Activated naive CD4-positive, alpha-beta T cell treated with anti-CD3 and anti-CD28 coated beads, Interleukin-2, amount 10 ng/mL, durations not matched to agents 7 days and 5 days (primary cell): ENCODE results near the gene SRGAP1.
"Not testable (repeated sequence)": the region's sequence is repeated elsewhere in the genome, so short reads cannot be mapped to it uniquely, and the experiment has no call there.

Experiments used
- CTCF ChIA-PET: fragments of 350-600 bp; sonication (Branson Sonifier 250); formaldehyde crosslinking; loops from one replicate; lab custom pipeline; 2021; ENCODE audit warnings: antibody characterized with exemption; lab: Charles Lee
- DNase-seq: peaks from one replicate; pipeline ENCODE4 v3.0.0-alpha.2; 2020
- H3K27ac Mint-ChIP-seq: one replicate; pipeline ENCODE4 v1.8.0; 2021; ENCODE audit warnings: mild to moderate bottlenecking, moderate library complexity, mixed read lengths
- H3K27me3 Mint-ChIP-seq: one replicate; pipeline ENCODE4 v1.8.0; 2021; ENCODE audit warnings: mild to moderate bottlenecking, mixed read lengths
- H3K36me3 Mint-ChIP-seq: one replicate; pipeline ENCODE4 v1.8.0; 2021; ENCODE audit warnings: mixed read lengths
- H3K4me1 Mint-ChIP-seq: one replicate; pipeline ENCODE4 v1.8.0; 2021; ENCODE audit warnings: mixed read lengths
- H3K4me3 Mint-ChIP-seq: one replicate; pipeline ENCODE4 v1.8.0; 2021; ENCODE audit warnings: mild to moderate bottlenecking, moderate library complexity, mixed read lengths
- H3K9me3 Mint-ChIP-seq: one replicate; pipeline ENCODE4 v1.8.0; 2021; ENCODE audit warnings: mixed read lengths

SRGAP1 gene

GRCh38 chr12:64029013-64029857 is 184.7 kb downstream of the SRGAP1 start:
- H3K27ac Mint-ChIP-seq = no peak overlapping the region
- CTCF ChIA-PET = no interaction called here
- H3K4me1 Mint-ChIP-seq = no peaks in the 10 kb centered on the region
- no peaks in the 10 kb centered on the region for H3K36me3 Mint-ChIP-seq
- H3K4me3 Mint-ChIP-seq = no peak overlapping the region
- no peak for DNase-seq
- no peaks in the 10 kb centered on the region for H3K9me3 Mint-ChIP-seq
- H3K27me3 Mint-ChIP-seq = peaks cover 4% of the 10 kb centered on the region

DNA sequence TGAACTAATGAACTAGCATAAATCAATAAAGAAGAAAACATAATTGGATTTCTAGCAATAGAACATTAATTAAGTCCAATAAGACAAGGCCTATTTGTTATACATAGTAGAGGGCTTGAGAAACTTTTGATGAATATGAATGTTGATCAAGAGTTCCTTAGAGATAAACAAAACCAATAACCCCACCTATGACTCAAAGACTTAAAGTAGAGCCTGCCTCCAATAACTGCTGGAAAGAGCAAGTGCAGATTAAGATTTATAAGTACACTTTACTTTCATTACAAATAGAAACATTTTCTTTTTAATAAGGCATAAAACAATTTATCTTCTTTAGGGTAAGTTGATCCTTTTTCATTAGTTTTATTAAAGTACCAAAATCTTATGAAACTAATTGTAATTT is 185.7 kb downstream of the SRGAP1 start:
- no peaks in the 10 kb centered on the region for H3K4me1 Mint-ChIP-seq
- no peaks in the 10 kb centered on the region for H3K36me3 Mint-ChIP-seq
- no peak for DNase-seq
- CTCF ChIA-PET = no interaction called here
- H3K9me3 Mint-ChIP-seq = no peaks in the 10 kb centered on the region
- H3K4me3 Mint-ChIP-seq = no peak overlapping the region
- no peak overlapping the region for H3K27ac Mint-ChIP-seq
- peaks cover 4% of the 10 kb centered on the region for H3K27me3 Mint-ChIP-seq

GRCh38 chr12:64034056-64034455 is 189.6 kb downstream of the SRGAP1 start:
- H3K27ac Mint-ChIP-seq, H3K4me3 Mint-ChIP-seq, CTCF ChIA-PET, H3K27me3 Mint-ChIP-seq, H3K36me3 Mint-ChIP-seq, H3K4me1 Mint-ChIP-seq, H3K9me3 Mint-ChIP-seq, DNase-seq: not testable (repeated sequence)

- CTCF ChIA-PET = no interaction called here
- no peak overlapping the region for H3K27ac Mint-ChIP-seq
Observed at GRCh38 chr12:64034901-64035576, 190.5 kb downstream of the SRGAP1 start.

DNA sequence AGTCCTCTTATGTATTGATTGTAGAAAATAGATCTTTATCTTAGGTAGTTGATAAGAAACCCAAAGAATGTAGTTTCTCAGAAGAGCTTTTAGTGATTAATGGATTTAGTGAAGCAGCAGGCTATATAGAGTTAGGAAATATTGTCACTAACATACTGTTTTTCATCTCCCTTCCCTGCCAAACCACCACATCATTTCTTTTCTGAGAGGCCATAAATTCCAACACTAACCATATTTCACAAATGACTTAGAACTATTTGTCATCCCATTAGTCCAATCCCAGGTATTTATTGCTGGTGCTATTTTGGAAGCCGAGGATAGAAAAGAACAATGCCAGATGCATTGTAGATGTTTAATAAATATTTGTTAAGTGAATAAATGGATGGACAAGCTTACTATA is 191.9 kb downstream of the SRGAP1 start:
- no peaks in the 10 kb centered on the region for H3K27me3 Mint-ChIP-seq
- H3K9me3 Mint-ChIP-seq = no peaks in the 10 kb centered on the region
- no peak for DNase-seq
- H3K36me3 Mint-ChIP-seq = no peaks in the 10 kb centered on the region
- no peak overlapping the region for H3K4me3 Mint-ChIP-seq
- no peaks in the 10 kb centered on the region for H3K4me1 Mint-ChIP-seq
- H3K27ac Mint-ChIP-seq = no peak overlapping the region
- CTCF ChIA-PET = no interaction called here

More at GRCh38 chr12:64034901-64035576, 190.5 kb downstream of the SRGAP1 start:
- Mint-ChIP-seq H3K4me3 (no peak overlapping the region), H3K4me1 (no peaks in the 10 kb centered on the region), H3K27me3 (no peaks in the 10 kb centered on the region), H3K36me3 (no peaks in the 10 kb centered on the region), H3K9me3 (no peaks in the 10 kb centered on the region)
- no peak for DNase-seq

DNA sequence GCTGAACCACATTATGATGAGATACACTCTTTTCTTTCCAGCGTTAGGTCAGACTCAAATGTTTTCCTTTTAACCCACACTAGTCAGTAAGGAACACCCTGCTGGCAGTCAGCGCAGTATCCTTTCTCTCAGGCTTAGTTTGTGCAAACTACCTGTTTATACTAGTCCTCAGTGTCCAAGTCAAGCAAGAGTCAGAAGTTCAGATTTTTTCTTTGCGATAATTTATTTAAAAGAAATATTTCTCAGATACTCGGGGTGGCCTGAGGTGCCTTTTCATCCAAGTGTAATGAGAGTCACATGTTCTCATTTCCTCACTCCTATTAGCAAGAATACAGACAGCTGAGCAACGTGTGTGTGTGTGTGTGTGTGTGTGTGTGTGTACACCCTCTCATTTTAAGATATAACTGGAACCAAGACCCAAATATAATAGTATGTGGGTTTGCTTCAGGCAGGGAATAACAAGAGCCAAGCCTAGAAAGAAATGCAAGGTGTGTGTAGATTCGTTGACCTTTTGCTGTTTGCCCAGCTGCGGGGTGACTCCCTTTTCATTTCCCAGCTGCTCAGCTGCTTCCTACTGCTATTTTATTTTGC is 194.9 kb downstream of the SRGAP1 start:
- H3K36me3 Mint-ChIP-seq = no peaks in the 10 kb centered on the region

GRCh38 chr12:64042911-64043310 is 198.4 kb downstream of the SRGAP1 start:
- Mint-ChIP-seq H3K4me1 (no peaks in the 10 kb centered on the region), H3K27me3 (no peaks in the 10 kb centered on the region), H3K27ac (no peak overlapping the region), H3K4me3 (no peak overlapping the region), H3K36me3 (no peaks in the 10 kb centered on the region), H3K9me3 (no peaks in the 10 kb centered on the region)
- CTCF ChIA-PET = no interaction called here
- no peak for DNase-seq

More for the DNA sequence above, 194.9 kb downstream of the SRGAP1 start:
- Mint-ChIP-seq H3K27ac (no peak overlapping the region), H3K27me3 (no peaks in the 10 kb centered on the region), H3K4me3 (no peak overlapping the region), H3K9me3 (no peaks in the 10 kb centered on the region), H3K4me1 (no peaks in the 10 kb centered on the region)
- no peak for DNase-seq
- CTCF ChIA-PET = interaction anchor here (0.8 kb wide), 1 partner anchor 15 kb away, joined by 3 read pairs; no protein-coding TSS in a partner anchor

DNA sequence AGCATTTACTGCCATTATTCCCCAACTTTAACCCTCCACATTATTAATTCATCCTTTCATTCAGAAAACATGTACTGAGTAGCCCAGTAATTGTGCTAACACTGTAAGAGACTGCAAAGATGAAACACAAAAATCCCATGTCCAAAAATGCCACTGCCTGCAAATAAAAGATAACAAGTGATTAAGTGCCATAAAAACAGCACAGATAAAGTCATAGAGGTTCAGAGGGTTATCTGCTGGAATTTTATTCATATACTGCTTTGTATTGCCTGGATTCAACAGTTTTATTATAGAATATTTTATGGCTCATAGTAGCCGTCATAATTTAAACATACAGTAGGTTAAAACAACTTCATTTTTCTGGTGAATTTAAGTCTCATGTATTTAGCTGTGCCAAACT is 199.7 kb downstream of the SRGAP1 start:
- no peaks in the 10 kb centered on the region for H3K9me3 Mint-ChIP-seq
- DNase-seq = no peak
- H3K4me3 Mint-ChIP-seq = no peak overlapping the region
- H3K27ac Mint-ChIP-seq = no peak overlapping the region
- no peaks in the 10 kb centered on the region for H3K27me3 Mint-ChIP-seq
- CTCF ChIA-PET = no interaction called here
- no peaks in the 10 kb centered on the region for H3K36me3 Mint-ChIP-seq
- H3K4me1 Mint-ChIP-seq = no peaks in the 10 kb centered on the region

DNA sequence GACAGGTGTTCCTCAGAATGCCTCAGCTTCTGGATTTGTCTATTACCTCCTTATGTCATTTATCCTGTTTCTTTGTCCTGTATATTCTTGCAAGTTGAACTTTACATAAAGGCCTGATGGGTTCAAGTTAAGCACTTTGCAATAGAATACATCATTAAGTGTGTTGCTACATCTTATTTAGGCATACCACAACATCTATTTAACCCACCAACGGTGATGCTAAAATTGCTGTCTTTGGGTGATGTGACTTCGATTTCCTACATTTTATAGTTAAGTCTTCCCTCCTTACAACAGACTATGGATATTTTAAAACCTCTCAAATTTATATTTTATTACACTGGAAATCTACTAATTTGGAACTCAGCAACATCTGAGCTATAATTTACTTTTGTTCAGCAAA is 206.6 kb downstream of the SRGAP1 start:
- Mint-ChIP-seq H3K27me3 (no peaks in the 10 kb centered on the region), H3K4me1 (no peaks in the 10 kb centered on the region), H3K4me3 (no peak overlapping the region), H3K36me3 (no peaks in the 10 kb centered on the region), H3K9me3 (no peaks in the 10 kb centered on the region), H3K27ac (no peak overlapping the region)
- DNase-seq = no peak
- CTCF ChIA-PET = no interaction called here

- Mint-ChIP-seq H3K27ac (no peak overlapping the region), H3K9me3 (no peaks in the 10 kb centered on the region), H3K4me3 (no peak overlapping the region), H3K4me1 (no peaks in the 10 kb centered on the region), H3K27me3 (no peaks in the 10 kb centered on the region), H3K36me3 (no peaks in the 10 kb centered on the region)
- no peak for DNase-seq
- CTCF ChIA-PET = no interaction called here
Observed at GRCh38 chr12:64053117-64053516, 208.6 kb downstream of the SRGAP1 start.

- H3K4me3 Mint-ChIP-seq = no peak overlapping the region
- H3K27me3 Mint-ChIP-seq = no peaks in the 10 kb centered on the region
- no peaks in the 10 kb centered on the region for H3K9me3 Mint-ChIP-seq
- CTCF ChIA-PET = no interaction called here
- DNase-seq = no peak
- no peaks in the 10 kb centered on the region for H3K4me1 Mint-ChIP-seq
- no peaks in the 10 kb centered on the region for H3K36me3 Mint-ChIP-seq
- H3K27ac Mint-ChIP-seq = no peak overlapping the region
Observed at GRCh38 chr12:64054079-64054520, 209.6 kb downstream of the SRGAP1 start.

DNA sequence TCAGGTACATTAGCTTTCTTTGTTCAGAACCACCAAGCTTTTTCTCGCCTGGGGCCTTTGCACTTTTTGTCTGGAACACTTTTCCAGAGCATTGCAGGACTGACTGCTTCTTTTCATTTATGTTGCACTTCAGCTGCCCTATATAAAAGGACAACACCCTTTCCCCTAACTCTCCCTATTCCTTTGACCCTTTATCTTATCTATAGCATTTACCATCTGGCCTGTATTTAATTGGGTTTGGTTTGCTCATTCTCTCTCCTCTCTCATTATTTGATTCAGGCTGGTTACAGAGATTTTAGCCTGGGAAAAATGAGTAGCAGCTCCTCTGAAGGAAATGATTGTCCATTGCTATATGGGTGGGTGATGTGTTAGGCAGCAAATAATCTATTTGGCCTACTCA is 212.2 kb downstream of the SRGAP1 start:
- Mint-ChIP-seq H3K27me3 (peaks cover 4% of the 10 kb centered on the region), H3K36me3 (no peaks in the 10 kb centered on the region), H3K27ac (no peak overlapping the region), H3K9me3 (no peaks in the 10 kb centered on the region), H3K4me3 (no peak overlapping the region), H3K4me1 (no peaks in the 10 kb centered on the region)
- CTCF ChIA-PET = no interaction called here
- no peak for DNase-seq

GRCh38 chr12:64057706-64058105 is 213.2 kb downstream of the SRGAP1 start:
- Mint-ChIP-seq H3K9me3 (no peaks in the 10 kb centered on the region), H3K36me3 (no peaks in the 10 kb centered on the region)

GRCh38 chr12:64058541-64059265 is 214.2 kb downstream of the SRGAP1 start:
- no peaks in the 10 kb centered on the region for H3K36me3 Mint-ChIP-seq
- H3K27me3 Mint-ChIP-seq = peaks cover 4% of the 10 kb centered on the region
- no peak overlapping the region for H3K27ac Mint-ChIP-seq
- DNase-seq = no peak
- no peaks in the 10 kb centered on the region for H3K4me1 Mint-ChIP-seq
- CTCF ChIA-PET = interaction anchor here (0.6 kb wide), 1 partner anchor 656 kb away, joined by 3 read pairs; no protein-coding TSS in a partner anchor
- H3K4me3 Mint-ChIP-seq = no peak overlapping the region
- H3K9me3 Mint-ChIP-seq = no peaks in the 10 kb centered on the region

More at GRCh38 chr12:64057706-64058105, 213.2 kb downstream of the SRGAP1 start:
- DNase-seq = no peak
- no peak overlapping the region for H3K4me3 Mint-ChIP-seq
- H3K27ac Mint-ChIP-seq = no peak overlapping the region
- CTCF ChIA-PET = no interaction called here
- no peaks in the 10 kb centered on the region for H3K4me1 Mint-ChIP-seq
- H3K27me3 Mint-ChIP-seq = peaks cover 4% of the 10 kb centered on the region
